H4 (cell line): ENCODE data around the gene NIPAL3. TPM values are rescaled to one million over a fixed set of nuclear protein-coding genes. Genes with fewer than 3 reads are reported as not detected.

Source experiments
- DNase-seq: peaks from one replicate; pipeline ENCODE4 v3.0.0-alpha.2; 2015; ENCODE audit warnings: low spot score
- total RNA-seq: library from RNA; depleted of rRNA; stranded (reverse); fragments of >200 nt; shearing (Covaris generic); gene quantifications from 2 replicates; pipeline ENCODE4 v1.2.3, GENCODE V29; 2014

NIPAL3 gene
- total RNA-seq, 1 experiment from 2014 or later, result 22.8 TPM

DNA sequence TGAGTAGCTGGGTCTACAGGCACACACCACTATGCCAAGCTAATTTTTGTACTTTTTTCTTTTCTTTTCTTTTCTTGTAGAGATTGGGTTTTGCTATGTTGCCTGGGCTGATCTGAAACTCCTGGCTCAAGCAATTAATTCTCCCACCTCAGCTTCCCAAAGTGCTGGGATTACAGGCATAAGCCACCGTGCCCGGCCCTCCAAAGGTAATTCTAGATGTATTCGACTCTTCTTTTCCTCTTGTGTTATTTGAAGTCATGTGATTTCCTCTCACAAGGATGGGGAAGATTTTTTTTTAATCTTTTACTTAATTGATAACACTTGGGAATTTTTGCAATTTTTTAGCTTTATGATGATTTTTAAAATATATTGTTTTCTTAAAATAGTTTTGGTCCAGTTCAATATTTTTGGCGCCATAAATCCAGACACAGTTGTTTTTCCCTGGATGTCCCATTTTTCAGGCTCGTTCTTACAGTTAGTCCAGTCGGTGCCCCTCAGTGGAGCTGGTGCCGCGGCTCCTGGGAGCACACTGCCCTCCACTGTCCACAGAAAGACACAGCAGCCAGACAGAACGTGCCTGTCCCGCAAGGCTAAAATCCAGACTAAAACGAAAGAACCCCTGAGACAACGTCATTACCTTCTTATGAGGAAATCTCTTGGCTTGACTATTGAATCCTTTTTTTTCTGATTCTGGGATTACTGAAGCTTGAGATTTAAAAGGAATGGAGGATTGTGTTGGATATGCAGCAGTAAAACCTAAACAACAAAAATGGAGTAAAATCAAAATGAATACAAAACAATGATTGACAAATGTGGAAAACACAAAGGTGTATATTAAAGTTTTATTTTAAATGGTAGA, 24.4 kb upstream of the NIPAL3 start:
- peak; percentile 83 for DNase-seq

DNA sequence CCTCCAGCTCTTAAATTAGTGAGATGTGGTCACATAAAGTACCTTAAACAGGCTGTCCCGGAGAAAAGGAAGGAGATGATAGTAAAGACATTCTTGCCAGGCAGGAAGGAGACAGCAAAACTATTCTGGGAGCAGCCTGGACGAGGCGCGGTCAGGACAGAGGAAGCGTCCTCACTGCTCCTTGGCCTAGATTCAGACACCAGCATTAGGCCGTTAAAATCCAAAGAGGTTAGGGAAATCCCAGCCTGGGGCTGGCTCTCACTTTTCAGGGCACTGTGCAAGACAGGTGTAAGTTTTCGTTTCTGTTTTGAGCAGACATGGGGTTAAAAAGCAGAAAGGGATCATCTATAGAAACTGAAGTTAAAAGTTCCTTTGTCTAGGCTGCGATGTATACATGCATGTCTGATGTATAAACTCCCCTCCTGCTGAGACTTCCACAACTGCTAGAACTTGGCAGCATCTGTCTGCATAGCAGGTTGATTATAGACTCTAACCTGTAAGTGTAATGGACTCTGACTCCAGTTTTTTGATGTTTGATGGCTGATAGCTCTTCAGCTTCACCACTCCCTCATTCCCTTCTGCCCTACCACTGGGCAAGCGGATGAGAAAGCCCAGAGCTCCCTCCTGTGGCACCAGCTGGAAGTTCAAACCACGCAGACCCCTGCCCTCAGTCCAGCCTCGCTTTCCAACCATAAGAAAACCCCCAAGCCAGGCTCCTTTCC, 23.6 kb upstream of the NIPAL3 start:
- DNase-seq, result peak; percentile 63

- no peak for DNase-seq
Measured at GRCh38 chr1:24392604-24392946, 23.0 kb upstream of the NIPAL3 start.

GRCh38 chr1:24392982-24393650, 22.5 kb upstream of the NIPAL3 start:
- no peak for DNase-seq

DNA sequence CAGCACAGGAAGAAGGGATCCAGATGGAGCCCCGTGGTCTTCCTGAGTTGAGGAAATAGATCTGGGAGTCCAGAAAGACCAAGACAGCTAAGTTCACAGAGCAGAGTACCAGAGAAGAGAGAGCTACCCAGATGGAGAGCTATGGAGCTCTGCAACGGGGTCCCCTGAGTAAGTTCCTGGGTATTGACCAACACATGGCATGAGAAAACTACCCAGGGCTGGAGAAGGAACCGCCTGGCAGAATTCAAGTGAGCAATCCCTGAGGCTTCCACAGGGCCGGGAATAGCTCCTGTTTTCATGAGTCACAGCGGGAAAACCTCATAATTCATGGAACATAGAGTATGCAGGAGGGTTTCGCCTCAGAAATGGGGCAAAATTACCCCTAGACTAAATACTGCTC, 21.7 kb upstream of the NIPAL3 start:
- DNase-seq, result peak; percentile 55

GRCh38 chr1:24400065-24400464, 15.5 kb upstream of the NIPAL3 start:
- no peak for DNase-seq

- DNase-seq, result no peak
Measured at GRCh38 chr1:24403806-24404205, 11.8 kb upstream of the NIPAL3 start.

DNA sequence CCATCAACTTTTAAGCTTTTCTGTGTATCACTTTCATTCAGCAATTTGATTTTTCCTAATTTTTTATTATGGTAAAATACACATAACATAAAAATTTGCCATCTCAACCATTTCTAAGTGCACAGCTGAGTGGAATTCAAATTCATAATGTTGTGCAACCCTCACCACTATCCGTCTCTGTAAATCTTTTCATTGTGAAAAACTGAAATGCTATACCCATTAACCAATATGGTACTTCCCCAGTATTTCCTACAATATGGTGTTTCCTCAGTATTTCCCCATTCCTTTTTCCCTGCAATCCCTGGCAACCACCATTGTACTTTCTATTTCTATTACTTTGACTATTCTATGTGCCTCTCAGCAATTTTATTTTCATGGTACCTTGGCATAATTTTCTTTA, 8.8 kb upstream of the NIPAL3 start:
- DNase-seq, result no peak

- no peak for DNase-seq
Measured at GRCh38 chr1:24409535-24409934, 6.1 kb upstream of the NIPAL3 start.

- no peak for DNase-seq
Measured at GRCh38 chr1:24410750-24411149, 4.9 kb upstream of the NIPAL3 start.

DNA sequence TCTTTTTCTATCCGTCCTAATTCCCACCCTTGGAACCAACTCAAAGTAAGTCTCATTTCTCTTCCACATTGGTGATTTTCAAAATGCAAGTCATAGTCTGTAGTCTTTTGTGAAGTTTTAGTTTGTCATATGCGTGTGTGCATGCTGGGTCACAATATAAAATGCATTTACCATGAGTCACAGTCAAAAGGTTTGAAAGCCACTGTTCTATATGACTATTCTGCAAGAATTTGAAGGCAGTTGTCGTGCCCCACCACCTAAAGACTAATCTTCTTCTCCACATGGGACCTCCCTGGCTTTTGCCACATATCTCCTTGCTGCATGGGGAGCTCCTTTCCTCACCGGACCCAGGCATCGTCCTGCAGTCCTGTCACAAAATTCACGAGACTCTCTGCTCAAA, 3.6 kb upstream of the NIPAL3 start:
- peak; percentile 36 for DNase-seq

- DNase-seq, result no peak
Measured at GRCh38 chr1:24412408-24412807, 3.2 kb upstream of the NIPAL3 start.

DNA sequence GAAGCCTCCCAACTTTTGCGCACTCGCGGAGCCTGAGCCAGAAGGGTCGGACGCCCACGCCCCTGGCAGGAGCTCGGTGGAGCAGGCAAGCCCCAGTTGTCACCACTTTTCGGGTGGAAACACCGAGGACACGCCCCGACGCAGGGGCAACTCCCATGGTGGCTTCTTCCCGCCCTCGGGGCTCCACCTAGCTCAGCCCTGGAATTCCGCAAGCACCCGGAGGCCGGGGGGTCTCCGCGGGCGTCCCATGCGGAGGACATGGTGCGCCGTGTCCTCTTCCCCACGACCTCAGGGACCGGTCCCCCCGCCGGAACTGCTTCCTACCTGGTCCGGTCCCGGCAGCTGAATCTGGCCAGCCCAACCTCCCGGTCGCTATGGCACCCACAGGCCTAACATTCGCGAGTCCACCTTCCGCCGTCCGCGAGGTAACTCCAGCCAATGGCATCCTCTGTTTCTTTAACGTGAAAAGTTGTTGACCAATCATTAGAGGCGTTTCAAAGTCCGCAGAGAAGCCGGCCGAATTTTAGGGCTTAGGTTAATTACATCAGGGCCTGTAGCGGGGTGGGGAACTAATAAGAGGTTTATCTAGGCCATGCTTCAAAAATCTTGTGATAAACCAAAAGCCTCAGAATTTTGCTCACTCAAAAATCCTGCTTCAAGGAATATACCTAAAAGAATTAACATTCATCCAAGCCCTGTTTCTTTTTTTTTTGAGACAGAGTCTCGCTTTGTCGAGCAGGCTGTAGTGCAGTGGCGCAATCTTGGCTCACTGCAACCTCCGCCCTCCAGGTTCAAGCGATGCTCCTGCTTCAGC, 2.0 kb upstream of the NIPAL3 start, which contains the start of gene STPG1:
TSS of gene STPG1 (minus strand) at position 433 of the 814 bp plus-strand sequence. CDS start 12,394 bp downstream, outside the sequence.
- peak; percentile 72 for DNase-seq

DNA sequence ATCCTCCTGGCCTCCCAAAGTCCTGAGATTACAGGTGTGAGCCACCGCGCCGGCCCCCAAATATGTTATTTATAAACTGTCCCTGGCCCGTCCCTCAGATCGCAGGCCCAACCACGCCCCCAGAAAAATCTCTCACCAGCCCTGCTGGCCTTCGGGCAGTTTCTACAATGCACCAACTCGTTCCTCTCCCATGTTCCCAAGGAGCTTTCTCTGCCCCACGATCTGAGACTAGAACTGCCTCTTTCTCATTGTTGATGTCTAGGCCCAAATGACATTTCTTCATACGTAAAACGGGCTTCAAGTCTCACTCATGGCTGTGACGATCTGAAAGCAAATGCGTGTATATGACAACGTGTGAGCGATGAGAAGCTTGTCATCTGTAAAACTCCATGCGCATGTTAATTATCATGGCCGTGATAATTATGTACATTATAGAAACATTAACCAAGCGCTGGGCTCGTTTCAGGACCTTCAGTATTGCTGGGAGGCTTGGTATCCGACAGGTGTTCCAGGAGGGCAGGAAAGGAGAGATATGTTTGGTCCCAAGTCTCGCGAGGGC, 748 bp upstream of the NIPAL3 start:
- DNase-seq, result no peak

DNA sequence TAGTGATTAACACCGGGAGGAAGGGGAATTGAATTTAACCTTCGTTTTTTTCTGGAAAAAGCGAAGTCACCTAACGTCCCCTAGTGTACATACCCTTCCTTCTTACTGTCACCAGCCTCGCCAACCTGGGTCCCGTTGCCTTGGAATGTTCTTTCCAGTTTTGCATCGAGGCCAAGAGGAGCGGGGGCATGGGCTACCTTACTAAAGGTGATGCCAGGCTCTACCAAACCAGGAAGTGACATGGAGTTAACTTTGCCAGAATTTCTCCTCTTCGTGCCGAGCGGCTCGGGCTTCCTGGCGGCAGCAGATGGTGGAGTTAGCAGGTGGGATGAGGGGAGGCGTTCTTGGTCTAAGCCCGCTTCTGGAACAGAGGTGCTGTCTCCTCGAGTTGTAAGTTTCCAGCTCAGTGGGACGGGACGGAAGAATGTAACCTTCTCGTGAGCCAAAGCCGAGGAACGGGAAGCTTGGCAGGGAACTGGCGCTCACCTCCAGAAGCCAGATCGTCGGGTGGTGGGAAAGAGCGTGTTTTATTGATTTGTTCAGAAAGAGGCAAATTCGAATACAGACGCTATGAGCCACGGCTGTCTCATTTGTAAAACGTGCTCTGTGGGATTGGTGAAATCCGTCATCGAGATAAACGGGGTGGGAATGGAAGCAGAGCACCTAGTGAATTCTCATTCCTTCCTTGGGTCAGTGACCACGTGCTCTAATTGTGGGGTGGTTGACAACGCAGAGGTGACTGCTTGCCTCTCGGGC, 486 bp downstream of the NIPAL3 start:
- DNase-seq, result no peak

DNA sequence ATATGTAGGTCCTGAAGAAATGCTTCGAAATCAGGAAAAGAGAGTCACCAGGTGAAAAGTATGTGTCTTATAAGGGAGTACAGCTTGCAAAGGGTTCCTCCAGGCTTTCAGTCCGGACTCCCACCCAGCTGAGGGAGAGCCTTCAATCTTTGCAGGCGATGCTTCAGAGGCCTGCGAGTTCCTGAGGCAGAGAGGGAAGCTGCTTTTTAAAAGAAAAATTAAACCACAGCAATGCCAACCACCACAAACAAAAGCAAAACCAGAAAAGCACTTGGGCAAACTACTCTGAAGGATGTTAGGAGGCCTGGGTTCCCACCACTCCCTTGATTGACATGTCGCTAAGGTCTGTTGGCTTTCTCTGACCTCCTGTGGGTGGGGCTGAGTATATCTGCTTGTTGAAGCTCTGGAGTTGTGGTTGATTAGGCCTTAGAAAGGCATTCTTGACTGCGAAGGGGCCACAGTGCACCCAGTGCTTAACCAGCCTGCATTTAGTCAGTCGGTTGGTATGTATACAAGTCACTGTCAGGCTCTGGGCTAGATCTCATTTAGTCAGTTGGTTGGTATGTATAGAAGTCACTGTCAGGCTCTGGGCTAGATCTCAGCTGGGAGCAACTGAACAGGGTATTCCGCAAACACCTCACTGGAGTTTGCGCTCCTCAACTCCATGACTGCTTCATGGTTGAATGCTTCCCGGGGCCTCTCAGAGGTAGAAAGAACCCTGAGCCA, 1.2 kb downstream of the NIPAL3 start:
- peak; percentile 75 for DNase-seq

DNA sequence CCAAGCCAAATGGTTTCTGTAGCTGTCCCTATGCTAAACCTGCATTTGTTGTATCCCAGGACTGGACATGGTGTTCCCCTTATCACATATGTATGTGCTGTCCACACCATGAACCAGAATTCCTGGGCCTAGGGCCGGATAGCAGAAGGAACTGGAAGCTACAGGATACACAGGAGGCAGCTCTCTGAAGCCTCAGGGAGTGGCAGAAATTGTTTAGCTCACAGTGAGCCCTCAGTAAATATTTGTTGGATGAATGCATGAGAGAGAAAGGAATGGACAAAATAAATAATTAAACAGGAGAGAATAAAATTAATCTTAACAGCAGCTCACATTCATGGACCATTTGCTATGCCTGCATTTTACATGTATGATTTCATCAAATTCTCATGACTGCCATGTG, 2.1 kb downstream of the NIPAL3 start:
- no peak for DNase-seq

GRCh38 chr1:24418898-24419628, 3.5 kb downstream of the NIPAL3 start:
- no peak for DNase-seq

- no peak for DNase-seq
Measured at GRCh38 chr1:24420547-24420946, 4.9 kb downstream of the NIPAL3 start.
